K562 (cell line): Measurements from ENCODE around the gene SFT2D2. TPM values are rescaled to one million over a fixed set of nuclear protein-coding genes. Genes with fewer than 3 reads are reported as not detected.

Experiments
- ATF1 ChIP-seq, 2 experiments: fragments of 450-650 bp in 1 of 2; IDR thresholded peaks; 2 replicates each; pipeline ENCODE4 v1.6.1; 2016; ENCODE audit warnings: missing compliant biosample characterization in 1 of 2, missing genetic modification characterization in 1 of 2
- CBFA2T2 ChIP-seq: fragments of 450-650 bp; conservative IDR thresholded peaks from 2 replicates; pipeline ENCODE4 v1.6.1; 2017; ENCODE audit warnings: mild to moderate bottlenecking
- CREB3 ChIP-seq: fragments of 450-650 bp; conservative IDR thresholded peaks from 2 replicates; pipeline ENCODE4 v1.6.1; 2016; ENCODE audit warnings: missing genetic modification characterization, low read depth, mild to moderate bottlenecking, missing compliant biosample characterization, moderate library complexity
- E2F5 ChIP-seq: sonication (generic); formaldehyde crosslinking; IDR thresholded peaks from 2 replicates; pipeline ENCODE4 v1.8.0; 2022; ENCODE audit warnings: mild to moderate bottlenecking, missing genetic modification reagents
- FOXA1 ChIP-seq: fragments of 450-650 bp; IDR thresholded peaks from 2 replicates; pipeline ENCODE4 v1.6.1; 2016; ENCODE audit warnings: mild to moderate bottlenecking, borderline replicate concordance
- HCFC1 ChIP-seq: IDR thresholded peaks from 2 replicates; pipeline ENCODE4 v1.6.1; 2012; ENCODE audit warnings: low read depth, low read length, improper control_type of control experiment
- HDAC6 ChIP-seq: IDR thresholded peaks from 2 replicates; pipeline ENCODE4 v1.6.1; 2012; ENCODE audit warnings: low read depth, mild to moderate bottlenecking, control low read depth, inconsistent platforms, low read length, moderate library complexity
- HMG20A ChIP-seq: fragments of 450-650 bp; formaldehyde crosslinking; conservative IDR thresholded peaks from 2 replicates; pipeline ENCODE4 v1.4.0; 2020; ENCODE audit warnings: mild to moderate bottlenecking, mixed read lengths
- LARP7 ChIP-seq: fragments of 450-650 bp; IDR thresholded peaks from 2 replicates; pipeline ENCODE4 v1.6.1; 2016
- MLLT1 ChIP-seq, 2 experiments: fragments of 450-650 bp; IDR thresholded peaks; 2 replicates each; pipeline ENCODE4 v1.6.1; 2016
- NR2C1 ChIP-seq, 2 experiments: fragments of 450-650 bp; IDR thresholded peaks; 2 replicates each; pipeline ENCODE4 v1.6.1; 2017; ENCODE audit warnings: mild to moderate bottlenecking in 2 of 2, antibody characterized with exemption in 1 of 2, inconsistent platforms in 1 of 2, missing compliant biosample characterization in 1 of 2, missing genetic modification characterization in 1 of 2
- PML ChIP-seq: IDR thresholded peaks from 2 replicates; pipeline ENCODE4 v1.6.1; 2012; ENCODE audit warnings: low read length, inconsistent platforms
- RHOXF2B ChIP-seq: fragments of 250-450 bp; sonication (Bioruptor Pico); conservative IDR thresholded peaks from 2 replicates; pipeline ENCODE4 v1.5.1; 2021
- SRSF7 ChIP-seq: fragments of 200-400 bp; formaldehyde crosslinking; optimal IDR thresholded peaks from 2 replicates; pipeline ENCODE3; 2017; ENCODE audit warnings: mild to moderate bottlenecking, low read depth, low read length
- STAT5A ChIP-seq: IDR thresholded peaks from 2 replicates; pipeline ENCODE4 v1.6.1; 2012; ENCODE audit warnings: low read length, inconsistent platforms, borderline replicate concordance
- TARDBP ChIP-seq: fragments of 450-650 bp; IDR thresholded peaks from 2 replicates; pipeline ENCODE4 v1.6.1; 2016
- ZC3H8 ChIP-seq: fragments of 450-650 bp; IDR thresholded peaks from 2 replicates; pipeline ENCODE4 v1.6.1; 2017
- ZFX ChIP-seq: sonication (generic); formaldehyde crosslinking; IDR thresholded peaks from 2 replicates; pipeline ENCODE4 v1.8.0; 2022; ENCODE audit warnings: mild to moderate bottlenecking, missing genetic modification reagents, moderate library complexity
- polyA plus RNA-seq, 8 experiments: library from polyadenylated mRNA; depleted of rRNA in 4 of 8; stranded (reverse) in 5 of 8; unstranded in 3 of 8; fragments of >200 nt; fragmentation: Nextera tagmentation in 2 of 8; fragmentation: Illumina TruSeq in 1 of 8; extraction: Ambion mirVana in 2 of 8; extraction: Trizol in 1 of 8; gene quantifications; 2 replicates each; pipeline versions ENCODE4 v1.2.1 to v1.2.3, GENCODE V29; 2011 to 2014; ENCODE audit warnings: inconsistent platforms in 1 of 8, missing spikeins in 1 of 8
- total RNA-seq, 7 experiments: library from RNA; depleted of rRNA in 6 of 7; stranded (reverse); fragments of >200 nt in 6 of 7; fragmentation: Illumina TruSeq in 2 of 7; extraction: Trizol in 2 of 7; gene quantifications; 2 replicates each; pipeline versions ENCODE4 v1.2.1 to v1.2.3, GENCODE V29; 2011 to 2021; ENCODE audit warnings: low replicate concordance in 1 of 7
- TF ChIP-seq, protein P1 (sequence below): fragments of 250-450 bp; sonication (Bioruptor Pico); IDR thresholded peaks from 2 replicates; pipeline ENCODE4 v1.4.0; 2020
- TF ChIP-seq, protein P2 (sequence below): sonication (generic); formaldehyde crosslinking; IDR thresholded peaks from 2 replicates; pipeline ENCODE4 v1.8.1; 2022; ENCODE audit warnings: missing genetic modification reagents
- TF ChIP-seq, protein P3 (sequence below): fragments of 250-450 bp; sonication (Bioruptor Pico); IDR thresholded peaks from 2 replicates; pipeline ENCODE4 v1.5.0; 2022; ENCODE audit warnings: mild to moderate bottlenecking

SFT2D2 gene
- total and polyA plus RNA-seq, 9 of the 15 experiments (the other 6 are each of a cell fraction or from before 2014, with no cell fraction given): 3.4 to 50.1 (median 21.6) TPM

DNA sequence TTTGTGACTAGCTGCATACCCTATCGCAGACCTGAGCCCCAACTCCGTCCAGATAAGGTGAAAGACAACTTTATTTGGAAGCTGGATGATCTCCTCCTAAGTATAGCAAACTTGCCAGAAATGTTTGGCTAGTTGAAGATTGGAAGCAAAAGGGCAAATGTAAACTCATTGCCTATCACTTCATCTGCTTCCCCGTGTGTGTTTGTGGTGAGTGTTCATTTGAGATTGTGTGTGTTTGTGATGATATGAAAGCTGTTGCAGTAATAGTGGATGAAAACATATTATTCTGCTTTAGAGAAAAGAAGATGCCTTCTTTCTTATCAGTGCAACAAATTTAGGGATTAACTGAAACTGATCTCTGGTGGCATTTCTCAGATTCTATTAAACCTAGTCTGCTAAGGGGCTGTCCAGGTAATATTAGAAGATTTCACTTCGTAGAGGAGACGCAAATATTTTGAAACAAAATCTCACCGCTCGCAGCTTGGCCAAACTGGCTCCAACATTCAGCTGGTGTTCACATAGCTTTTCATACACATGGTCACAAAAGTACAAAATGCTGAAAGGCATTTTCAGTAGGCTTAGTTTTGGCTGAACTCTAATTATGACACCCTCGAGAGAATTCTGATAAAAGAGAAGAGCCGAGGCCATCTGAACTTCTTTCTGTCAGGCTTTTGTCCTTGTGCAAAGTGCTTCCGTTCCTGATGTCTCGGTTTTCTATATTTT, 56.0 kb downstream of the SFT2D2 start (continued):
- TF ChIP-seq HCFC1: no peak
- TF ChIP-seq SRSF7: no peak
- peak; percentile 94 for TF ChIP-seq CBFA2T2
- peak; percentile 95 for TF ChIP-seq PML
- no peak for TF ChIP-seq ATF1 (CRISPR knock-in tag; IDR thresholded peaks at IDR 0.05)
- peak; percentile 35; the same call in 1 of the 2 replicates for TF ChIP-seq ATF1 (tag; IDR thresholded peaks at IDR 0.05)
- no peak for TF ChIP-seq ZC3H8
- TF ChIP-seq FOXA1: peak; percentile 53; the same call in 1 of the 2 replicates
- no peak for TF ChIP-seq RHOXF2B
- TF ChIP-seq, protein P1, sequence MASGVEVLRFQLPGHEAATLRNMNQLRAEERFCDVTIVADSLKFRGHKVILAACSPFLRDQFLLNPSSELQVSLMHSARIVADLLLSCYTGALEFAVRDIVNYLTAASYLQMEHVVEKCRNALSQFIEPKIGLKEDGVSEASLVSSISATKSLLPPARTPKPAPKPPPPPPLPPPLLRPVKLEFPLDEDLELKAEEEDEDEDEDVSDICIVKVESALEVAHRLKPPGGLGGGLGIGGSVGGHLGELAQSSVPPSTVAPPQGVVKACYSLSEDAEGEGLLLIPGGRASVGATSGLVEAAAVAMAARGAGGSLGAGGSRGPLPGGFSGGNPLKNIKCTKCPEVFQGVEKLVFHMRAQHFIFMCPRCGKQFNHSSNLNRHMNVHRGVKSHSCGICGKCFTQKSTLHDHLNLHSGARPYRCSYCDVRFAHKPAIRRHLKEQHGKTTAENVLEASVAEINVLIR: no peak
- no peak for TF ChIP-seq ZFX (CRISPR knock-in tag)
- TF ChIP-seq LARP7: no peak
- TF ChIP-seq NR2C1 (IDR thresholded peaks at IDR 0.05): no peak
- peak; percentile 38; the same call in 1 of the 2 replicates for TF ChIP-seq NR2C1 (tag; IDR thresholded peaks at IDR 0.05)
- no peak for TF ChIP-seq E2F5 (CRISPR knock-in tag)
- TF ChIP-seq MLLT1 (IDR thresholded peaks at IDR 0.05): peak in 1 of 2 experiments; percentile 95; a peak in 2 of 4 replicates
- peak; percentile 80 for TF ChIP-seq STAT5A
- TF ChIP-seq, protein P2, sequence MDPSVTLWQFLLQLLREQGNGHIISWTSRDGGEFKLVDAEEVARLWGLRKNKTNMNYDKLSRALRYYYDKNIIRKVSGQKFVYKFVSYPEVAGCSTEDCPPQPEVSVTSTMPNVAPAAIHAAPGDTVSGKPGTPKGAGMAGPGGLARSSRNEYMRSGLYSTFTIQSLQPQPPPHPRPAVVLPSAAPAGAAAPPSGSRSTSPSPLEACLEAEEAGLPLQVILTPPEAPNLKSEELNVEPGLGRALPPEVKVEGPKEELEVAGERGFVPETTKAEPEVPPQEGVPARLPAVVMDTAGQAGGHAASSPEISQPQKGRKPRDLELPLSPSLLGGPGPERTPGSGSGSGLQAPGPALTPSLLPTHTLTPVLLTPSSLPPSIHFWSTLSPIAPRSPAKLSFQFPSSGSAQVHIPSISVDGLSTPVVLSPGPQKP: no peak
- TF ChIP-seq HMG20A (CRISPR knock-in tag): no peak
- TF ChIP-seq CREB3 (tag): no peak
- TF ChIP-seq TARDBP: no peak; the same call in 1 of the 2 replicates
- TF ChIP-seq, protein P3, sequence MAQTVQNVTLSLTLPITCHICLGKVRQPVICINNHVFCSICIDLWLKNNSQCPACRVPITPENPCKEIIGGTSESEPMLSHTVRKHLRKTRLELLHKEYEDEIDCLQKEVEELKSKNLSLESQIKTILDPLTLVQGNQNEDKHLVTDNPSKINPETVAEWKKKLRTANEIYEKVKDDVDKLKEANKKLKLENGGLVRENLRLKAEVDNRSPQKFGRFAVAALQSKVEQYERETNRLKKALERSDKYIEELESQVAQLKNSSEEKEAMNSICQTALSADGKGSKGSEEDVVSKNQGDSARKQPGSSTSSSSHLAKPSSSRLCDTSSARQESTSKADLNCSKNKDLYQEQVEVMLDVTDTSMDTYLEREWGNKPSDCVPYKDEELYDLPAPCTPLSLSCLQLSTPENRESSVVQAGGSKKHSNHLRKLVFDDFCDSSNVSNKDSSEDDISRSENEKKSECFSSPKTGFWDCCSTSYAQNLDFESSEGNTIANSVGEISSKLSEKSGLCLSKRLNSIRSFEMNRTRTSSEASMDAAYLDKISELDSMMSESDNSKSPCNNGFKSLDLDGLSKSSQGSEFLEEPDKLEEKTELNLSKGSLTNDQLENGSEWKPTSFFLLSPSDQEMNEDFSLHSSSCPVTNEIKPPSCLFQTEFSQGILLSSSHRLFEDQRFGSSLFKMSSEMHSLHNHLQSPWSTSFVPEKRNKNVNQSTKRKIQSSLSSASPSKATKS (CRISPR knock-in tag): no peak
- TF ChIP-seq HDAC6: no peak
